ENCODE results near the gene S1PR1.

DNA sequence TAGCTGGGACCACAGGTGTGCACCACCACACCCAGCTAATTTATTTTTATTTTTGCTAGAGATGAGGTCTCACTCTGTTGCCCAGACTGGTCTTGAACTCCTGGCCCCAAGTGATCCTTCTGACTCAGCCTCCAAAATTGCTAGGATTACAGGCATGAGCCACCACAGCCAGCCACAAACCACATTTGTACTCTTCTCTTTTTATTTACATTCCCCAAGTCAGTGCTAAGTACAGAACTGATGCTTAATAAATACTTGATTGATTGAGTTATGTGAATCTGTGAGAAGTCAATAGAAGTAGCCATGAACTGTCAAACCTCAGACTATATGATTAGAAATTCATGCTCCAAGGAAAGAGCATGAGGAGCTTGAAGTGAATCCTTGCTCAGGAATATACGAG, 48.5 kb upstream of the S1PR1 start:
- TF ChIP-seq POLR2AphosphoS5 (IDR thresholded peaks at IDR 0.05; ENCODE audit: borderline replicate concordance, low read depth, low read length) (no peak), FOXP2 (optimal IDR thresholded peaks at IDR 0.05; ENCODE audit: control extremely low read depth, extremely low read length, insufficient read depth) (no peak), EZH2 (IDR thresholded peaks at IDR 0.05) (no peak)

Measured in SK-N-MC (cell line).